SU-DHL-6 (cell line): ENCODE data around the gene ERP29.

ENCODE experiments used
- CTCF ChIP-seq: fragments of 200-600 bp; sonication (generic); IDR thresholded peaks from one replicate; pipeline ENCODE4 v1.5.1; 2017; ENCODE audit warnings: antibody characterized with exemption, mild to moderate bottlenecking, low read length, moderate library complexity; ENCODE audit not compliant: insufficient read depth, poor library complexity, severe bottlenecking
- EZH2phosphoT487 ChIP-seq: fragments of 200-600 bp; sonication (generic), shearing (Covaris generic); conservative IDR thresholded peaks from 2 replicates; pipeline ENCODE4 v1.6.1; 2018; ENCODE audit warnings: mild to moderate bottlenecking, antibody characterized with exemption, low read length, moderate library complexity, mixed read lengths

GRCh38 chr12:112023759-112024396, 10.7 kb downstream of the ERP29 start:
- TF ChIP-seq CTCF (no peak), EZH2phosphoT487 (no peak)
